Erythroblast (primary cell): ENCODE measurements around the gene CDKN2B-AS1.

Source experiments
- GATA1 ChIP-seq: IDR thresholded peaks from 2 replicates; pipeline ENCODE4 v1.6.1; 2011; ENCODE audit warnings: low read depth, mild to moderate bottlenecking, control low read depth, low read length, moderate library complexity
- POLR2A ChIP-seq: IDR thresholded peaks from 2 replicates; pipeline ENCODE4 v1.6.1; 2011; ENCODE audit warnings: mild to moderate bottlenecking, low read length

- TF ChIP-seq POLR2A (no peak), GATA1 (no peak)
These were observed 54.8 kb downstream of the CDKN2B-AS1 start for GRCh38 chr9:22049411-22049810.
